Ovary (tissue), 9 donors: ENCODE measurements around the gene CEP112. TPM values are rescaled to one million over a fixed set of nuclear protein-coding genes. Genes with fewer than 3 reads are reported as not detected.

Source experiments
- DNase-seq, 5 donors: peaks; one replicate each; pipeline ENCODE4 v3.0.0-alpha.2; 2019 to 2020
- H3K27ac ChIP-seq, 2 donors: fragments of 200-600 bp; one replicate each; pipeline versions ENCODE4 v1.5.1 to v1.8.0; 2019 to 2022
- H3K27me3 ChIP-seq: fragments of 200-600 bp; one replicate; pipeline ENCODE4 v1.8.0; 2022
- H3K36me3 ChIP-seq: fragments of 200-600 bp; sonication (generic); one replicate; pipeline ENCODE4 v1.5.1; 2019
- H3K4me1 ChIP-seq: one replicate; pipeline ENCODE4 v1.8.1; 2013; ENCODE audit warnings: mild to moderate bottlenecking, moderate library complexity; ENCODE audit not compliant: insufficient read depth
- H3K4me3 ChIP-seq: fragments of 200-600 bp; sonication (generic); one replicate; pipeline ENCODE4 v1.5.1; 2017
- H3K9me3 ChIP-seq, 2 donors: fragments of 200-600 bp in 1 of 2; sonication (generic) in 1 of 2; one replicate each; pipeline versions ENCODE4 v1.5.1 to v1.8.1; 2013 to 2019; ENCODE audit warnings: mild to moderate bottlenecking in 1 of 2, moderate library complexity in 1 of 2
- EP300 ChIP-seq: sonication (generic); formaldehyde crosslinking; IDR thresholded peaks from one replicate; pipeline ENCODE4 v1.6.1; 2017; ENCODE audit warnings: antibody characterized with exemption
- POLR2A ChIP-seq: fragments of 450-650 bp; IDR thresholded peaks from one replicate; pipeline ENCODE4 v1.6.1; 2017; ENCODE audit warnings: antibody characterized with exemption, mild to moderate bottlenecking, moderate library complexity
- WGBS, 3 donors: extraction: QIAGEN DNeasy Blood & Tissue Kit in 1 of 3; methylation state at CpG; one replicate each; pipeline versions ENCODE4 v1.1.5 to v1.1.7; 2013 to 2017; 5-methylcytosine and 5-hydroxymethylcytosine counted together
- intact Hi-C, 4 donors: fragments of 100-400 bp; cut with DNase I; formaldehyde crosslinking; loops; one replicate each; pipeline versions ENCODE4 v1.11.0 to v1.15.1; 2022 to 2023
- polyA plus RNA-seq, 2 donors: library from polyadenylated mRNA; stranded (reverse); fragments of 200-250 nt in 1 of 2; fragments of 350-450 nt in 1 of 2; fragmentation: Illumina TruSeq in 1 of 2; extraction: RNeasy Lipid Tissue Mini Kit (QIAGEN cat#74804) in 1 of 2; gene quantifications; one replicate each; pipeline ENCODE4 v1.2.3, GENCODE V29; 2013 to 2014
- total RNA-seq, 7 donors: library from RNA; depleted of rRNA in 2 of 7; stranded (reverse); fragments of >200 nt in 2 of 7; fragmentation: NEBNext Ultra II Directional in 3 of 7; extraction: Animal tissue kit (Norgen Biotek cat#: 25700) in 3 of 7; gene quantifications; one replicate each; pipeline versions ENCODE4 v1.1.0 to v1.2.4, GENCODE V29; 2016 to 2023
- TF ChIP-seq, protein P1 (sequence below), 3 donors: fragments of 450-650 bp in 2 of 3; fragments of 200-600 bp in 1 of 3; IDR thresholded peaks; one replicate each; pipeline versions ENCODE4 v1.5.1 to v1.8.0; 2016 to 2022; ENCODE audit warnings: antibody characterized with exemption in 3 of 3, mild to moderate bottlenecking in 1 of 3
- donor health status: DM: no; HTN: no; CAD: no; lungs with moderate emphysema.
- donor health status: DM: no; HTN: no; CAD: no.
- donor health status: Bipolar disorder and iron deficiency.
- donor health status: DM: yes; HTN: yes; CAD: no.
- donor health status: DM: no; HTN: no; CAD: no.
- donor health status: DM: yes; HTN: yes; CAD: no.

The CEP112 gene
- total and polyA plus RNA-seq, 9 donors = 9.3 to 25.5 (median 16.9) TPM

GRCh38 chr17:65627891-65628643 lies 563.9 kb downstream of the CEP112 start:
- no peaks in the 10 kb centered on the region for H3K9me3 ChIP-seq
- H3K27me3 ChIP-seq = no peaks in the 10 kb centered on the region
- H3K27ac ChIP-seq = peak overlapping the region in 1 of 2 donors; percentile 48
- no peak overlapping the region for H3K4me3 ChIP-seq
- no peaks in the 10 kb centered on the region for H3K36me3 ChIP-seq
- peak; percentile 39 to 59 (median 56) for DNase-seq
- peaks cover 12% of the 10 kb centered on the region for H3K4me1 ChIP-seq
- 16 to 33% (median 26%) methylated on average over 17 of the region's 17 CpGs for WGBS, 3 donors
- TF ChIP-seq EP300 (no peak), POLR2A (no peak)
- TF ChIP-seq, protein P1, sequence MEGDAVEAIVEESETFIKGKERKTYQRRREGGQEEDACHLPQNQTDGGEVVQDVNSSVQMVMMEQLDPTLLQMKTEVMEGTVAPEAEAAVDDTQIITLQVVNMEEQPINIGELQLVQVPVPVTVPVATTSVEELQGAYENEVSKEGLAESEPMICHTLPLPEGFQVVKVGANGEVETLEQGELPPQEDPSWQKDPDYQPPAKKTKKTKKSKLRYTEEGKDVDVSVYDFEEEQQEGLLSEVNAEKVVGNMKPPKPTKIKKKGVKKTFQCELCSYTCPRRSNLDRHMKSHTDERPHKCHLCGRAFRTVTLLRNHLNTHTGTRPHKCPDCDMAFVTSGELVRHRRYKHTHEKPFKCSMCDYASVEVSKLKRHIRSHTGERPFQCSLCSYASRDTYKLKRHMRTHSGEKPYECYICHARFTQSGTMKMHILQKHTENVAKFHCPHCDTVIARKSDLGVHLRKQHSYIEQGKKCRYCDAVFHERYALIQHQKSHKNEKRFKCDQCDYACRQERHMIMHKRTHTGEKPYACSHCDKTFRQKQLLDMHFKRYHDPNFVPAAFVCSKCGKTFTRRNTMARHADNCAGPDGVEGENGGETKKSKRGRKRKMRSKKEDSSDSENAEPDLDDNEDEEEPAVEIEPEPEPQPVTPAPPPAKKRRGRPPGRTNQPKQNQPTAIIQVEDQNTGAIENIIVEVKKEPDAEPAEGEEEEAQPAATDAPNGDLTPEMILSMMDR (IDR thresholded peaks at IDR 0.05) = no peak
- intact Hi-C loops = no loop called here

DNA sequence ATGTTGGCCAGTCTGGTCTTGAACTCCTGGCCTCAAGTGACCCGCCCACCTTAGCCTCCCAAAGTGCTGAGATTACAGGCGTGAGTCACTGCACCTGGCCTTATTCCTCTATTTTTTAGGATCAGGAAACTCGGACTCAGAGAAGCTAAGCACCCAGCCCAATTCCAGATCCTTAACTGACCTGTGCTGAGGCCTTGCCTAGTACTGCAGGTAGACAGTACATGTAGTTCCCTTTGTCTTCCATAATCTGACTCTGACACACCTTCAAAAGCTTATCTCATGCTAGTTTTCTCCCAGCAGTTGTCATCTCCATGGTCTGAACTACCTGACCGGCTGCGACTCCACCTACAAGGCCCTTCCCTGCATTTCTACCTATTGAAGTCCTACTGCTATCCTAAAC lies 564.8 kb downstream of the CEP112 start:
- Histone ChIP-seq H3K36me3 (no peaks in the 10 kb centered on the region), H3K4me1 (peaks cover 12% of the 10 kb centered on the region), H3K9me3 (no peaks in the 10 kb centered on the region), H3K27me3 (no peaks in the 10 kb centered on the region), H3K4me3 (no peak overlapping the region), H3K27ac (peak overlapping the region in 1 of 2 donors; percentile 48)
- TF ChIP-seq EP300 (no peak), POLR2A (no peak)
- TF ChIP-seq, protein P1 (IDR thresholded peaks at IDR 0.05) = no peak
- DNase-seq = no peak
- 63 to 68% (median 64%) methylated on average over 5 of the region's 5 CpGs for WGBS, 3 donors
- intact Hi-C loops = no loop called here

GRCh38 chr17:65626451-65626850 lies 565.5 kb downstream of the CEP112 start:
- Histone ChIP-seq H3K27me3 (no peaks in the 10 kb centered on the region), H3K27ac (peak overlapping the region in 1 of 2 donors; percentile 48), H3K9me3 (no peaks in the 10 kb centered on the region), H3K4me3 (no peak overlapping the region), H3K4me1 (peaks cover 12% of the 10 kb centered on the region), H3K36me3 (no peaks in the 10 kb centered on the region)
- TF ChIP-seq, protein P1 (IDR thresholded peaks at IDR 0.05) = no peak
- TF ChIP-seq EP300 = no peak
- TF ChIP-seq POLR2A = no peak
- intact Hi-C loops = no loop called here
- DNase-seq = no peak

DNA sequence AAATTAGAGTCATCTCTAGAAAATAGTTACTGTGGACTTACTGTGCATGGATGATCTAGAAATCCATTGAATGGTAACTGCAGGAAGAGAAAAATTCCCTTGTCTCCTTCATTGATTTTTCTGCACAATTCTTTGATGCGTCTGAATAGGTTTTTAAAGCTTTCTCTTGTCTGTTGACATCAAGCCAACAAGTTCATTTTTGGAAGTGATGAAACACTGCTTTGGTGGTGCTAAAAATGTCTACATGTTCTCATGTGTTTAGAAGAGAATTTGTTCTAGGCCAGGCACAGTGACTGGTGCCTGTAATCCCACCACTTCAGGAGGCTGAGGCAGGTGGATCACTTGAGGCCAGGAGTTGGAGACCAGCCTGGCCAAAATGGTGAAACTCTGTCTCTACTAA lies 573.4 kb downstream of the CEP112 start:
- WGBS, 3 donors = 70 to 87% (median 82%) methylated on average over 1 of the region's 1 CpG
- TF ChIP-seq, protein P1 (IDR thresholded peaks at IDR 0.05) = no peak
- TF ChIP-seq POLR2A = no peak
- TF ChIP-seq EP300 = no peak
- Histone ChIP-seq H3K4me1 (no peaks in the 10 kb centered on the region), H3K9me3 (no peaks in the 10 kb centered on the region), H3K27me3 (no peaks in the 10 kb centered on the region), H3K4me3 (no peak overlapping the region), H3K36me3 (no peaks in the 10 kb centered on the region), H3K27ac (no peak overlapping the region)
- no peak for DNase-seq
- intact Hi-C loops = loop anchor here in 1 of 4 donors (2.0 kb wide), 1 partner anchor 162 kb away; no protein-coding TSS in a partner anchor
